ENCODE data around the gene MLC1.
A peak's percentile ranks its signal among the peaks of the same experiment; 100 is the strongest.

Gene MLC1

DNA sequence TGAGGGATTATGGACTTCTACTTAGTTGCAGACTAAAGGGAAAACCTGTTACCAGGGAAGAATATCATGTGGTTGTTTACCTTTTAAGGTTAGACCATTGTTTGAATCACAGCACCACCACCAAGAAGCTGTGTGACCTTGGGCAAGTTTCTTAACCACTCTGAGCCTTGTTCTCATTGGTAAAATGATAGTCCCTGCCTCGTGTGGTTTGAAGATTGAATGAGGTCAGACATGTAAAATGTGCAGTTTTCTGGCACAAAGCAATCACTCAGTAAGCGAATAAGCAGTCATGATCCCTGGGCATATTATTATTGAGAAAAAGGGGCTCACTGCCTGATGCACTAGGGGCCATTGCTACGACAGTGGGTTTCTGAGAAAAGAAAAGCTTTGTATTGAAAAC, 32.9 kb upstream of the MLC1 start:
- no peaks in the 10 kb centered on the region for H3K27me3 ChIP-seq
- H3K9me3 ChIP-seq = no peaks in the 10 kb centered on the region
- no peaks in the 10 kb centered on the region for H3K36me3 ChIP-seq
- TF ChIP-seq, protein P1, sequence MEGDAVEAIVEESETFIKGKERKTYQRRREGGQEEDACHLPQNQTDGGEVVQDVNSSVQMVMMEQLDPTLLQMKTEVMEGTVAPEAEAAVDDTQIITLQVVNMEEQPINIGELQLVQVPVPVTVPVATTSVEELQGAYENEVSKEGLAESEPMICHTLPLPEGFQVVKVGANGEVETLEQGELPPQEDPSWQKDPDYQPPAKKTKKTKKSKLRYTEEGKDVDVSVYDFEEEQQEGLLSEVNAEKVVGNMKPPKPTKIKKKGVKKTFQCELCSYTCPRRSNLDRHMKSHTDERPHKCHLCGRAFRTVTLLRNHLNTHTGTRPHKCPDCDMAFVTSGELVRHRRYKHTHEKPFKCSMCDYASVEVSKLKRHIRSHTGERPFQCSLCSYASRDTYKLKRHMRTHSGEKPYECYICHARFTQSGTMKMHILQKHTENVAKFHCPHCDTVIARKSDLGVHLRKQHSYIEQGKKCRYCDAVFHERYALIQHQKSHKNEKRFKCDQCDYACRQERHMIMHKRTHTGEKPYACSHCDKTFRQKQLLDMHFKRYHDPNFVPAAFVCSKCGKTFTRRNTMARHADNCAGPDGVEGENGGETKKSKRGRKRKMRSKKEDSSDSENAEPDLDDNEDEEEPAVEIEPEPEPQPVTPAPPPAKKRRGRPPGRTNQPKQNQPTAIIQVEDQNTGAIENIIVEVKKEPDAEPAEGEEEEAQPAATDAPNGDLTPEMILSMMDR (IDR thresholded peaks at IDR 0.05) = no peak
- no peaks in the 10 kb centered on the region for H3K4me1 ChIP-seq (ENCODE audit: control insufficient read depth in 1 of 2, insufficient read depth in 1 of 2, low read depth in 1 of 2, low read length in 1 of 2)
- H3K27ac ChIP-seq = no peak overlapping the region
- no peak overlapping the region for H3K4me3 ChIP-seq (ENCODE audit: low read depth in 1 of 2, low read length in 1 of 2)

DNA sequence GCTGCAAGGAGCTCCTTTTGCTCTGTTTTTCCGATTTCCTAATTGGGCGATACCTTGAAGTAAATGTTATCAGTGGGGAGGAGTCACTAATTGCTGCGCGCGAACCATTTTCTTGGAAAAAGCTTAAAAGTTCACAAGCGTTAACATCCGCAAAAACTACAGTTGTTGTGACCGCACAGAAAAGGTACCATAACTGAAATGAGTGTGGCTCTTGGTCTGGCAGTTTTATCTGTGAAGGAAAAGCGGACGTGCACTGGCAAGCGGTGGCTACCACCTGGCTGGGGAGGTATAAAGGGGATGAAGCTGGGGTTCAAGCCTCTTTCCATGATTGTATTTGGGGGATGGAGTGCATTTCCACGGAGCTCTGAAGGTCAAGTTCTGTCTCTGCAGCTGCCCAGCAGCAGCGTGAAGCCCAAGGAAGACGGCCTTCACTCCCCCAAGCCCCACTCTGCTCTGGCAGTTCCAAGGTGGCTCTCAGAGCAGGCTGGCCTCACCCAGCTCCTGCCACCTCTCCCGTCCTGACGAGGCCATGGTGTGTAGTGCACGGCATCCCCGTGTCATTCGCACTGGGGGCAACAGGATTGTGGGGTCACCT, 32.0 kb upstream of the MLC1 start:
- no peaks in the 10 kb centered on the region for H3K36me3 ChIP-seq
- TF ChIP-seq, protein P1 (IDR thresholded peaks at IDR 0.05) = no peak
- no peaks in the 10 kb centered on the region for H3K9me3 ChIP-seq
- H3K4me3 ChIP-seq (ENCODE audit: low read depth in 1 of 2, low read length in 1 of 2) = no peak overlapping the region
- peaks cover 7 to 8% of the 10 kb centered on the region in 2 experiments for H3K4me1 ChIP-seq (ENCODE audit: control insufficient read depth in 1 of 2, insufficient read depth in 1 of 2, low read depth in 1 of 2, low read length in 1 of 2)
- H3K27ac ChIP-seq = no peak overlapping the region
- H3K27me3 ChIP-seq = no peaks in the 10 kb centered on the region

DNA sequence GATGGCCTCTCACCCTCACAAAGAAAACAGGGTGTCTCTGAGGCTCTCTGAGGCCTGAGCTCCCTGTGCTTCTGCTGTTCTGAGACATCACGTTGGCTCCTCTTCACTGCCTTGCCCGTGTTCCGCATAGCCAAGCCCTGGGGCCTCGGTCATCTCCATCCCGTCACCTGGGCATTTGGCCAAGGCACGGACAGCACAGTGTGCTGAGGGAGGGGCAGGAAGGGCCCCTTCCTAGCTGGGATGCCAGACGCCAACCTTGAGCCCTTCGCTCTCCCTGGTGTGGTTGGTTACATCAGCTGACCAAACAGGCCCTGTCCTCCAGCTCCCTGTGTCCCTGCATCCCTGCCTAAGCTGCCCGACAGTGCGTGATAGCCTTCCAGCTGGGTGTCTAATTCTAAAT, 30.5 kb upstream of the MLC1 start:
- TF ChIP-seq, protein P1 (IDR thresholded peaks at IDR 0.05) = no peak
- Histone ChIP-seq H3K4me3 (ENCODE audit: low read depth in 1 of 2, low read length in 1 of 2) (no peak overlapping the region), H3K9me3 (no peaks in the 10 kb centered on the region), H3K36me3 (no peaks in the 10 kb centered on the region), H3K27ac (no peak overlapping the region), H3K27me3 (no peaks in the 10 kb centered on the region), H3K4me1 (ENCODE audit: control insufficient read depth in 1 of 2, insufficient read depth in 1 of 2, low read depth in 1 of 2, low read length in 1 of 2) (peaks cover 23% of the 10 kb centered on the region in 2 experiments)

DNA sequence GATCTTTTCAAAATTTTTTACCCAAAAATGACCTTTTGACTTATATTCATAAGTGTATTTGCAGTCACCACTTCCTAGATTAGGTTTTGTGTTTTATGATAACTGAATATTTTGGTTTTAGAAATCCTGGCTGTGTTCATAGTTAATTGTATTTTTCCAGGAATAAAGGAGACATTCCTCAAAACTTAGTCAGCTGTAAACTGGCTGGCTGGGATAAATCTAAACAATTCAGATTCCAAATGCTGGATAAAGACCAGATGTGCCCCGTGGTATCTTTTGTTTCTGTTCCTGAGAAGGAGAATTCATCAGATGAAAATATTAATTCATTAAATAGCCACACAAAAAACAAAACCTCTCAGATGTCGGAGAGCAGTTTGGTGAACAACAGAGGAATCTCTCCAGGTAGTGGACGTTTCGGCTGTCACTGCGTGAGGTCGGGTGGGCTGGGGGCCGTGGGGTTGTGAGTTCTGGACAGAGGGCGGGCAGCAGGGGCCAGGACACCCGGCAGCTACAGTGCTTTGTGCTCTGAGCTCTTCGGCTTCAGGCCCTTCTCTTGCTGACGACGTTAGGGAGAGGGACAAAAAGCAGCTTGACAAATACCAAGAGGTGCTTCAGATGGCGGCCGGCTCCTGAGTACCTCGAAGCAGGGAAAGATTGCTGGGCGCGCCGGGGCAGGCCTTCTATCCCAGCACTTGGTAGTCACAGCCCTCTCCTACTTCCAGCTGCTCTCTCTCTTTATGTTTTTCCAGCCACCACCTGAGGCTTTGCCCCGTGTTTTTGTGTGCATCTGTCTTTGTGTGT, 29.2 kb upstream of the MLC1 start:
- TF ChIP-seq, protein P1 (IDR thresholded peaks at IDR 0.05) = no peak
- H3K4me1 ChIP-seq (ENCODE audit: control insufficient read depth in 1 of 2, insufficient read depth in 1 of 2, low read depth in 1 of 2, low read length in 1 of 2) = peaks cover 23 to 25% of the 10 kb centered on the region in 2 experiments
- H3K4me3 ChIP-seq (ENCODE audit: low read depth in 1 of 2, low read length in 1 of 2) = no peak overlapping the region
- no peaks in the 10 kb centered on the region for H3K27me3 ChIP-seq
- H3K36me3 ChIP-seq = no peaks in the 10 kb centered on the region
- no peak overlapping the region for H3K27ac ChIP-seq
- H3K9me3 ChIP-seq = no peaks in the 10 kb centered on the region

DNA sequence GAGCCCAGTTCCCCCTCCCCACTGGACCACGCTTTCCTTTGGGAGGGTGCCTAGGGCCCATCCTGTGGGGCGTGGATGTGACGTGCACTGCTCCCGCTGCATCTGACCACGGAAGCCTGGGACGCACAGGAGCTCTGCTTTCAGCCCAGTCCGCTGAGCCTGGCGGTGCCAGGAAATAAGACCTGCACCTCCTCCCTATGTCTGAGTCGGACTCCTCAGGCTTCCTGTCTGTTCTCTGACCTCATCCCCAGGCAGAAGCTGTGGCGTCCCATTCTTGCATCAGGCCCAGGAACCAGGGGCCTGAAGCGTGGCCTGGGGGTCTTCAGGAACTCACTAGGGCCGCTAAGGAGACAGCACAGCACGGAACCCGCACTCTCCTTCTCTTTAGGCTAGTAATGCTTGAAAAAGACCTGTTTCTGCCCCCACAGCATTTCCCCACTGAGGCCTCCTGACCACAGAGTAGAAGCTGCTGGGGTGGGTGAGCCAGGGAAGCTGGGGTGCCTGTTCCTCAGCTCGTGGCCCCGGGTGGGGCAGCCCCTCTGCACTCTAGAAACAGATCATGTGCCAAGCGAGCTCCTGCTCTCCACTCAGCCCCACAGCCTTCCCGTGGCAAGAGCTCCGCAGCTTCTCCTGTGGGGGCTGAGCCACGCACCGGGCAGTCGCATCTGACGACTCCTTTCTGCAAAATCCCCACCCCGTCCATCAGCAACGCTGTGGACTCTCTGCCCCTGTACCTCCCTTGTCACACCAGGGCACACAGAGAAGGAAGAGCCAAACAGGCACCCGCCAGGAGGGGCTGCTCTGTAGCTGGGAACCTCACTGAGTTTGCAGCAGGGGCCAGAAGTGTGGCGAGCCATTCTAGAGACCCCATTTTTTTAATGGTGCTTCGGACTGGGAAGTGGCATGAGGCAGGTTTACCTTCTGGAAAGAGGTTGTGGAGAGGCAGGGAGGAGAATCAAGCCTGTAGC, 27.2 kb upstream of the MLC1 start:
- Histone ChIP-seq H3K9me3 (no peaks in the 10 kb centered on the region), H3K27me3 (no peaks in the 10 kb centered on the region), H3K4me1 (ENCODE audit: control insufficient read depth in 1 of 2, insufficient read depth in 1 of 2, low read depth in 1 of 2, low read length in 1 of 2) (peaks cover 23 to 25% of the 10 kb centered on the region in 2 experiments), H3K36me3 (no peaks in the 10 kb centered on the region), H3K4me3 (ENCODE audit: low read depth in 1 of 2, low read length in 1 of 2) (peak overlapping the region in 1 of 2 experiments; percentile 34), H3K27ac (peak overlapping the region; percentile 50)
- TF ChIP-seq, protein P1 (IDR thresholded peaks at IDR 0.05) = no peak

All from neutrophil (primary cell).